Measurements from ENCODE around the gene APH1B.

GRCh38 chr15:63283126-63283525, 5.7 kb downstream of the APH1B start:
- TF ChIP-seq CTCF (conservative IDR thresholded peaks at IDR 0.05; ENCODE audit: low read depth, low read length) (no peak), EZH2 (IDR thresholded peaks at IDR 0.05; ENCODE audit: borderline replicate concordance, low read depth, low read length, poor library complexity, severe bottlenecking) (no peak)
